Right cardiac atrium (tissue), 5 donors: ENCODE data around the gene ZNF443. TPM values are rescaled to one million over a fixed set of nuclear protein-coding genes. Genes with fewer than 3 reads are reported as not detected.
"Not testable (repeated sequence)": the region's sequence is repeated elsewhere in the genome, so short reads cannot be mapped to it uniquely, and the experiment has no call there.

Source experiments
- ATAC-seq, 2 donors: fragments of 200-7000 bp; cut with Tn5 transposase; one replicate each; pipeline versions ENCODE4 v1.8.0 to v1.9.1; 2020; ENCODE audit warnings: moderate library complexity in 2 of 2, mild to moderate bottlenecking in 1 of 2
- DNase-seq, 3 donors: peaks; one replicate each; pipeline ENCODE4 v3.0.0-alpha.2; 2020
- H3K27ac ChIP-seq: one replicate; pipeline ENCODE4 v1.5.1; 2013; ENCODE audit warnings: mild to moderate bottlenecking, low read length, control low read depth, moderate library complexity
- H3K27me3 ChIP-seq: one replicate; pipeline ENCODE4 v1.6.1; 2013; ENCODE audit not compliant: control insufficient read depth, insufficient read depth
- H3K4me1 ChIP-seq: one replicate; pipeline ENCODE4 v1.6.1; 2013; ENCODE audit warnings: low read length; ENCODE audit not compliant: control insufficient read depth, insufficient read depth
- H3K4me3 ChIP-seq: one replicate; pipeline ENCODE4 v1.5.1; 2013; ENCODE audit warnings: low read length, control low read depth
- H3K9me3 ChIP-seq: one replicate; pipeline ENCODE4 v1.6.1; 2013; ENCODE audit warnings: low read length; ENCODE audit not compliant: control insufficient read depth
- WGBS: extraction: QIAGEN DNeasy Blood & Tissue Kit; methylation state at CpG from one replicate; pipeline ENCODE4 v1.1.7; 2013; 5-methylcytosine and 5-hydroxymethylcytosine counted together
- intact Hi-C, 4 donors: fragments of 100-400 bp; cut with DNase I; formaldehyde crosslinking; loops; one replicate each; pipeline versions ENCODE4 v1.11.0 to v1.14.0; 2022 to 2023
- polyA plus RNA-seq: library from polyadenylated mRNA; stranded (reverse); fragments of 200-250 nt; gene quantifications from one replicate; pipeline ENCODE4 v1.2.3, GENCODE V29; 2013
- total RNA-seq, 4 donors: library from RNA; stranded (reverse); fragmentation: NEBNext Ultra II Directional; extraction: Animal tissue kit (Norgen Biotek cat#: 25700); gene quantifications; one replicate each; pipeline ENCODE4 v1.2.1, GENCODE V29; 2021
- donor health status: healthy with polysubstance abuse.
- donor health status: DM: no; HTN: yes; CAD: no.
- donor health status: DM: no; HTN: no; CAD: no.
- donor health status: DM: no; HTN: yes; CAD: no; lungs with severe emphysema.
- donor health status: DM: yes; HTN: yes; CAD: no.

ZNF443 gene
- total and polyA plus RNA-seq, 5 donors: 1.7 to 2.7 (median 2.6) TPM

- 76% methylated on average over 5 of the region's 5 CpGs for WGBS
- Histone ChIP-seq H3K4me3 (no peak overlapping the region), H3K27me3 (no peaks in the 10 kb centered on the region), H3K27ac (no peak overlapping the region), H3K9me3 (peaks cover 7% of the 10 kb centered on the region), H3K4me1 (no peaks in the 10 kb centered on the region)
- intact Hi-C loops: no loop called here
- no peak for ATAC-seq
- DNase-seq: no peak
Measured at GRCh38 chr19:12465211-12465610, 24.4 kb upstream of the ZNF443 start.

GRCh38 chr19:12464769-12465168 is 23.9 kb upstream of the ZNF443 start:
- intact Hi-C loops: no loop called here
- H3K27ac ChIP-seq: no peak overlapping the region
- DNase-seq (no peak), ATAC-seq (no peak)
- WGBS: 98% methylated on average over 3 of the region's 3 CpGs
- H3K27me3 ChIP-seq: no peaks in the 10 kb centered on the region
- no peak overlapping the region for H3K4me3 ChIP-seq
- H3K4me1 ChIP-seq: no peaks in the 10 kb centered on the region
- H3K9me3 ChIP-seq: peaks cover 7% of the 10 kb centered on the region

GRCh38 chr19:12464139-12464538 is 23.3 kb upstream of the ZNF443 start:
- WGBS: 96% methylated on average over 6 of the region's 6 CpGs
- ATAC-seq, H3K27ac ChIP-seq, DNase-seq, H3K9me3 ChIP-seq, H3K4me3 ChIP-seq, H3K4me1 ChIP-seq, intact Hi-C loops, H3K27me3 ChIP-seq: not testable (repeated sequence)

- Histone ChIP-seq H3K27ac (no peak overlapping the region), H3K27me3 (no peaks in the 10 kb centered on the region), H3K4me1 (no peaks in the 10 kb centered on the region), H3K9me3 (peaks cover 2% of the 10 kb centered on the region), H3K4me3 (no peak overlapping the region)
- 61% methylated on average over 6 of the region's 6 CpGs for WGBS
- ATAC-seq: no peak
- no peak for DNase-seq
- intact Hi-C loops: no loop called here
Measured at GRCh38 chr19:12453495-12453894, 12.7 kb upstream of the ZNF443 start.

- no peak for DNase-seq
- ATAC-seq: no peak
- H3K27ac ChIP-seq: no peak overlapping the region
- no peak overlapping the region for H3K4me3 ChIP-seq
- no peaks in the 10 kb centered on the region for H3K27me3 ChIP-seq
- intact Hi-C loops: no loop called here
- no peaks in the 10 kb centered on the region for H3K4me1 ChIP-seq
- H3K9me3 ChIP-seq: peaks cover 2% of the 10 kb centered on the region
- 76% methylated on average over 10 of the region's 10 CpGs for WGBS
Measured at GRCh38 chr19:12450844-12451243, 10.0 kb upstream of the ZNF443 start.

GRCh38 chr19:12448808-12449207 is 8.0 kb upstream of the ZNF443 start:
- DNase-seq (no peak), ATAC-seq (no peak)
- Histone ChIP-seq H3K27ac (no peak overlapping the region), H3K27me3 (no peaks in the 10 kb centered on the region), H3K9me3 (peaks cover 2% of the 10 kb centered on the region), H3K4me1 (no peaks in the 10 kb centered on the region), H3K4me3 (no peak overlapping the region)
- 50% methylated on average over 2 of the region's 2 CpGs for WGBS
- intact Hi-C loops: no loop called here

- H3K9me3 ChIP-seq, H3K27me3 ChIP-seq, H3K4me1 ChIP-seq, intact Hi-C loops: not testable (repeated sequence)
- peak overlapping the region; percentile 8 for H3K27ac ChIP-seq
- peak; percentile 4 to 38 for ATAC-seq
- peak in 1 of 3 donors; percentile 45 for DNase-seq
- 2% methylated on average over 24 of the region's 28 CpGs for WGBS
- peak overlapping the region; percentile 38 for H3K4me3 ChIP-seq
Measured at GRCh38 chr19:12439686-12440540, 908 bp downstream of the ZNF443 start.

GRCh38 chr19:12430726-12431299 is 10.0 kb downstream of the ZNF443 start:
- intact Hi-C loops, H3K4me1 ChIP-seq, ATAC-seq, H3K27me3 ChIP-seq, H3K27ac ChIP-seq, H3K9me3 ChIP-seq, DNase-seq, H3K4me3 ChIP-seq: not testable (repeated sequence)
- WGBS: 98% methylated on average over 6 of the region's 6 CpGs

- no peak for ATAC-seq
- H3K4me1 ChIP-seq: no peaks in the 10 kb centered on the region
- H3K9me3 ChIP-seq: no peaks in the 10 kb centered on the region
- 100% methylated on average over 4 of the region's 4 CpGs for WGBS
- H3K4me3 ChIP-seq: no peak overlapping the region
- DNase-seq: no peak
- H3K27me3 ChIP-seq: no peaks in the 10 kb centered on the region
- no peak overlapping the region for H3K27ac ChIP-seq
- intact Hi-C loops: no loop called here
Measured at GRCh38 chr19:12425888-12426274, 14.9 kb downstream of the ZNF443 start.

- H3K9me3 ChIP-seq: no peaks in the 10 kb centered on the region
- ATAC-seq (no peak), DNase-seq (no peak)
- WGBS: 92% methylated on average over 2 of the region's 2 CpGs
- intact Hi-C loops: no loop called here
- no peaks in the 10 kb centered on the region for H3K27me3 ChIP-seq
- no peak overlapping the region for H3K4me3 ChIP-seq
- no peak overlapping the region for H3K27ac ChIP-seq
- H3K4me1 ChIP-seq: no peaks in the 10 kb centered on the region
Measured at GRCh38 chr19:12425236-12425887, 15.5 kb downstream of the ZNF443 start.

- DNase-seq: not testable (repeated sequence)
Measured at GRCh38 chr19:12417273-12417672, 23.5 kb downstream of the ZNF443 start.

More at GRCh38 chr19:12417273-12417672, 23.5 kb downstream of the ZNF443 start:
- H3K9me3 ChIP-seq, H3K4me3 ChIP-seq, ATAC-seq, intact Hi-C loops, H3K27ac ChIP-seq, H3K27me3 ChIP-seq, H3K4me1 ChIP-seq: not testable (repeated sequence)
- 89% methylated on average over 5 of the region's 5 CpGs for WGBS
